Suprapubic skin (tissue), 4 donors: ENCODE results near the gene GAST.

Experiments
- EP300 ChIP-seq: sonication (generic); formaldehyde crosslinking; IDR thresholded peaks from one replicate; pipeline ENCODE4 v1.6.1; 2017; ENCODE audit warnings: antibody characterized with exemption
- POLR2A ChIP-seq, 2 donors: fragments of 450-650 bp; IDR thresholded peaks; one replicate each; pipeline ENCODE4 v1.6.1; 2017; ENCODE audit warnings: antibody characterized with exemption in 2 of 2, mild to moderate bottlenecking in 2 of 2, moderate library complexity in 2 of 2
- POLR2AphosphoS5 ChIP-seq, 3 donors: sonication (generic); formaldehyde crosslinking; IDR thresholded peaks; one replicate each; pipeline ENCODE4 v1.6.1; 2017; ENCODE audit warnings: antibody characterized with exemption in 3 of 3
- TF ChIP-seq, protein P1 (sequence below), 2 donors: fragments of 200-600 bp in 1 of 2; fragments of 450-650 bp in 1 of 2; sonication (generic) in 1 of 2; IDR thresholded peaks; one replicate each; pipeline ENCODE4 v1.5.1; 2016 to 2019; ENCODE audit warnings: antibody characterized with exemption in 2 of 2, mild to moderate bottlenecking in 1 of 2, moderate library complexity in 1 of 2

DNA sequence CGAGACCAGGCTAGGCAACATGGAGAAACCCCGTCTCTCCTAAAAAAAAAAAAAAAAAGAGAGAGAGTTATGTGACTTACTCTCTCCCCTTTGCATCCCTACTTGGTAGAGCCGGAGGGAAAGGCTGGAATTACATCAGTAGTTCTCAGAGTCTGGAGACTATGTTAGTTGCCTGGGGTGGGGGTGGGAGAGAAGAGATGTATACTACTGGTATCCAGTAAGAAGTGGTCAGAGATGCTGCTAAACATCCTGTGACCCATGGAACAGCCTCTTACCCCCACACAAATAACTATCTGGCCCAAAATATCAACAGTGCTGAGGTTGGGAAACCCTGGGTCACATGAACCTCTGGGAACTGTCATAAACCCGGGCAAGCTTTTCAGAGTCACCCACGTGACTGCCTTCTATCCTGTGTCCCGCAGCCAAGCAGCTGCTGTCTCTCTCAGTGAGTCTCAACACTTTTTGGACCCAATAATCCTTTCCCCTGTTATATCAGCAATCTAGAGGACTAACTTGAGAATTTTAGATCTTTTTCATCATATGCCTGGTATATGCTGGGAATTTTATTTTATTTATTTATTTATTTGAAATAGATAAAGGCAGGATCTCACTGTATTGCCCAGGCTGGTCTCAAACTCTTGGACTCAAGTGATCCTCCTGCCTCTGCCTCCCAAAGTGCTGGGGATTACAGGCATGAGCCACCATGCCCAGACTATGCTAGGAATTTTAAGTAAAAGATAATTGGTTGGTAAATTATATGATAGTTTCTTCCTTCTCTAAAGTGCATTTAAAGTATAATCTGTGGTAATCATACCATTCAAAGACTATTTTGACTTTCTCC is 14.8 kb upstream of the GAST start:
- TF ChIP-seq, protein P1, sequence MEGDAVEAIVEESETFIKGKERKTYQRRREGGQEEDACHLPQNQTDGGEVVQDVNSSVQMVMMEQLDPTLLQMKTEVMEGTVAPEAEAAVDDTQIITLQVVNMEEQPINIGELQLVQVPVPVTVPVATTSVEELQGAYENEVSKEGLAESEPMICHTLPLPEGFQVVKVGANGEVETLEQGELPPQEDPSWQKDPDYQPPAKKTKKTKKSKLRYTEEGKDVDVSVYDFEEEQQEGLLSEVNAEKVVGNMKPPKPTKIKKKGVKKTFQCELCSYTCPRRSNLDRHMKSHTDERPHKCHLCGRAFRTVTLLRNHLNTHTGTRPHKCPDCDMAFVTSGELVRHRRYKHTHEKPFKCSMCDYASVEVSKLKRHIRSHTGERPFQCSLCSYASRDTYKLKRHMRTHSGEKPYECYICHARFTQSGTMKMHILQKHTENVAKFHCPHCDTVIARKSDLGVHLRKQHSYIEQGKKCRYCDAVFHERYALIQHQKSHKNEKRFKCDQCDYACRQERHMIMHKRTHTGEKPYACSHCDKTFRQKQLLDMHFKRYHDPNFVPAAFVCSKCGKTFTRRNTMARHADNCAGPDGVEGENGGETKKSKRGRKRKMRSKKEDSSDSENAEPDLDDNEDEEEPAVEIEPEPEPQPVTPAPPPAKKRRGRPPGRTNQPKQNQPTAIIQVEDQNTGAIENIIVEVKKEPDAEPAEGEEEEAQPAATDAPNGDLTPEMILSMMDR (IDR thresholded peaks at IDR 0.05), result no peak
- TF ChIP-seq POLR2AphosphoS5 (IDR thresholded peaks at IDR 0.05) (no peak), POLR2A (IDR thresholded peaks at IDR 0.05) (no peak), EP300 (no peak)
